ENCODE measurements around the gene GRM7. TPM values are rescaled to one million over a fixed set of nuclear protein-coding genes. Genes with fewer than 3 reads are reported as not detected.

The GRM7 gene
- total RNA-seq, 1 experiment from 2014 or later: not detected

DNA sequence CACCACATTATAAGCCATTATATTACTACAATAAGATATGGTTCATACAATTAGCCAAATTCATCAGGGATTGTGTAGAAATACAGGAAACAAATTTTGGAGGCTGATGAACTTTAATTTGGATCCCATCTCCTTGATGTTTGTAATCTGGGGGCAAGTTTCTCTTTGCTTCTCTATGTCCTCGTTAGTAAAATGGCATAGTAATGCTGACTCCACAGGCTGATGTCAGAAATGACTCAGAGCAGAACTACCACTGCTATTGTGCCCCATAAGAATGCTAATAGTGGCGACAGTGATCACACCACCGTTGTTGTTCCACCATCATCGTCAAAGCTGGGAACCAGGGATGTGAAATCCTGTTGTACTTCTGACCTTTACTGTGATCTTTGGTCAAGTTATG lies 918.4 kb downstream of the GRM7 start:
- no TSS peak for BruUV-seq (replicated peaks)
- DNase-seq (no peak), ATAC-seq (no peak)
- no peaks in the 10 kb centered on the region for H3K9me2 ChIP-seq (replicated peaks; ENCODE audit: low read length)
- H3K4me1 ChIP-seq (ENCODE audit: insufficient read depth, low read length): no peaks in the 10 kb centered on the region
- no peaks in the 10 kb centered on the region for H3K9me3 ChIP-seq (ENCODE audit: low read length)
- ChIA-PET CTCF (no interaction called here), POLR2A (ENCODE audit: unreplicated experiment) (no interaction called here)
- no peak overlapping the region for H3K27ac ChIP-seq (ENCODE audit: low read length)
- no peak overlapping the region for H2AFZ ChIP-seq (ENCODE audit: low read length)
- no peaks in the 10 kb centered on the region for H3K79me2 ChIP-seq (ENCODE audit: low read length)
- no peaks in the 10 kb centered on the region for H3K27me3 ChIP-seq (ENCODE audit: low read length)
- TF ChIP-seq EZH2 (IDR thresholded peaks at IDR 0.05; ENCODE audit: low read length, unreplicated experiment) (no peak), EZH2phosphoT487 (IDR thresholded peaks at IDR 0.05; ENCODE audit: borderline replicate concordance, low read length) (no peak)
- TF ChIP-seq, protein P1, sequence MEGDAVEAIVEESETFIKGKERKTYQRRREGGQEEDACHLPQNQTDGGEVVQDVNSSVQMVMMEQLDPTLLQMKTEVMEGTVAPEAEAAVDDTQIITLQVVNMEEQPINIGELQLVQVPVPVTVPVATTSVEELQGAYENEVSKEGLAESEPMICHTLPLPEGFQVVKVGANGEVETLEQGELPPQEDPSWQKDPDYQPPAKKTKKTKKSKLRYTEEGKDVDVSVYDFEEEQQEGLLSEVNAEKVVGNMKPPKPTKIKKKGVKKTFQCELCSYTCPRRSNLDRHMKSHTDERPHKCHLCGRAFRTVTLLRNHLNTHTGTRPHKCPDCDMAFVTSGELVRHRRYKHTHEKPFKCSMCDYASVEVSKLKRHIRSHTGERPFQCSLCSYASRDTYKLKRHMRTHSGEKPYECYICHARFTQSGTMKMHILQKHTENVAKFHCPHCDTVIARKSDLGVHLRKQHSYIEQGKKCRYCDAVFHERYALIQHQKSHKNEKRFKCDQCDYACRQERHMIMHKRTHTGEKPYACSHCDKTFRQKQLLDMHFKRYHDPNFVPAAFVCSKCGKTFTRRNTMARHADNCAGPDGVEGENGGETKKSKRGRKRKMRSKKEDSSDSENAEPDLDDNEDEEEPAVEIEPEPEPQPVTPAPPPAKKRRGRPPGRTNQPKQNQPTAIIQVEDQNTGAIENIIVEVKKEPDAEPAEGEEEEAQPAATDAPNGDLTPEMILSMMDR (conservative IDR thresholded peaks at IDR 0.05; ENCODE audit: low read depth, low read length): no peak
- H3K4me2 ChIP-seq (ENCODE audit: low read length): no peak overlapping the region
- no peaks in the 10 kb centered on the region for H3F3A ChIP-seq (ENCODE audit: low read length, unreplicated experiment)
- intact Hi-C loops (cut with micrococcal nuclease): no loop called here
- no peaks in the 10 kb centered on the region for H3K36me3 ChIP-seq (ENCODE audit: low read depth, low read length)
- no peak overlapping the region for H3K9ac ChIP-seq (ENCODE audit: low read length)
- no peak overlapping the region for H3K4me3 ChIP-seq (ENCODE audit: low read length)
- H4K20me1 ChIP-seq (ENCODE audit: low read length): no peaks in the 10 kb centered on the region

DNA sequence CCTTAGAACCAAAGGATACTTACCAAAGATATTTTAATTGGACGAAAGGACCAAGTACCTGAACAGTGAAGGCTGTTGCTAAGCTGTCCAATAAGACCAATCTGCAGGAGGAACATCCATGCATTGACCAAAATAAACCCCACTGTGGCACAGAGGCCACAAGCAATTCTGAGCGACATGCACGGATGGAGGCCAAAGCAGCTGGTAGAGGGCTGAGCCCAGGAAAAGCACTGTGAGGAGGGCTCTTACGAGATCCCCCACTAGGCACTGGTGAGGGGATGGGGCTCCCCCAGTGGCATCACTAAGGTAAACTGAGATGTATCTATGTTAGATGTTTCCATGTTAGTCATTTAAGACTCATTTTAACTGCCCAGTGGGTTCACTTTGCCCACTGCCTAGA lies 920.5 kb downstream of the GRM7 start:
- Histone ChIP-seq H3K27me3 (ENCODE audit: low read length) (no peaks in the 10 kb centered on the region), H3K4me2 (ENCODE audit: low read length) (no peak overlapping the region), H3K4me3 (ENCODE audit: low read length) (no peak overlapping the region), H3K27ac (ENCODE audit: low read length) (no peak overlapping the region), H3F3A (ENCODE audit: low read length, unreplicated experiment) (no peaks in the 10 kb centered on the region), H3K4me1 (ENCODE audit: insufficient read depth, low read length) (no peaks in the 10 kb centered on the region), H3K9ac (ENCODE audit: low read length) (no peak overlapping the region), H3K36me3 (ENCODE audit: low read depth, low read length) (no peaks in the 10 kb centered on the region), H3K79me2 (ENCODE audit: low read length) (no peaks in the 10 kb centered on the region), H2AFZ (ENCODE audit: low read length) (no peak overlapping the region), H3K9me3 (ENCODE audit: low read length) (no peaks in the 10 kb centered on the region), H4K20me1 (ENCODE audit: low read length) (no peaks in the 10 kb centered on the region), H3K9me2 (replicated peaks; ENCODE audit: low read length) (no peaks in the 10 kb centered on the region)
- no peak for ATAC-seq
- TF ChIP-seq, protein P1 (conservative IDR thresholded peaks at IDR 0.05; ENCODE audit: low read depth, low read length): no peak
- TF ChIP-seq EZH2phosphoT487 (IDR thresholded peaks at IDR 0.05; ENCODE audit: borderline replicate concordance, low read length): no peak
- no peak for TF ChIP-seq EZH2 (IDR thresholded peaks at IDR 0.05; ENCODE audit: low read length, unreplicated experiment)
- ChIA-PET POLR2A (ENCODE audit: unreplicated experiment) (no interaction called here), CTCF (no interaction called here)
- intact Hi-C loops (cut with micrococcal nuclease): no loop called here
- no peak for DNase-seq
- BruUV-seq (replicated peaks): no TSS peak

DNA sequence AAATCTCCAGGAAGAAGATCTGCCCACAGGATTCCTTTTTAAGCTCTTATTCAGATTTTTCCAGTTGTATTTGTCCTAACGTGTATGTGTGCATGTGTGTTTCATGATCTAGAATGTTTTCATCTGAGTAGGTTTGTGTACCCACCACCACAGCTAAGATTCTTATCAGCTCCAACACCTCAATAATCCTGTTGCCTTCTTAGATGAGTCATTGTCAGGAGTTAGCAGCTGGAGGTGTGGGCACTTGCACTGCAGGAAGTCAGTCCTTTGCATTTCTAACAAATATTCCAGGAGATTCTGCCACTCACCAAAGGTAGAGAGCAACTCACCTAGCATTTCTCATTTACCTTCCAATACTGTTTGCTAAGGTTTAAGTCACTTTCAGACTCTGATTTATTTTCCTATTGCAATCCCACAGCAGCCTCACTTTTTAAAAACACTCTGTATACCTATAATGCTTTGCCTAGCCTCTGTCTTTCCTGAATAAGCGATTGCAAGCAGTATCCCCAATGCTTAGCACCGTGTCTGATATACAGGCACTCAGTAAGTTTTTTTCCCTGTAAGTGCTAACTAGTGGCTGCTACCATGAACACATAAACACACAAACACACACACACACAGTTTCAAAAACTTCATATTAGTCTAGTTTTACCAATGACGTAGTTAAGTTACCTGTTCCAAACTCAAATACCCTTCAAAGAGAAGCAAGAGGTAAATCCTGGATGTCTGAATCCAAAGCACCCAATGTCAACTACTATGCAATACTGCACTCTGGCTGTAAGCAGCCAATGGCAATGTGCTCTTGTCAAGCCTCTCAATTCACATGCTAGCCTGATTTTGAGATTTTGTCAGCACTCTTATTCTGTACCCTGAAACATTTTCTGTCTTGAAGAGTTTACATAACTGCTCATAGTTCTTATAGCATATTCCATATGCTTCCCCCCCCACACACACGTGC lies 927.2 kb downstream of the GRM7 start:
- no TSS peak for BruUV-seq (replicated peaks)
- Histone ChIP-seq H2AFZ (ENCODE audit: low read length) (no peak overlapping the region), H3K79me2 (ENCODE audit: low read length) (no peaks in the 10 kb centered on the region), H3K9me3 (ENCODE audit: low read length) (0 out of 2 replicates have a peak, but pooled peaks cover 7% of the 10 kb centered on the region), H3K4me2 (ENCODE audit: low read length) (no peak overlapping the region), H3K4me1 (ENCODE audit: insufficient read depth, low read length) (no peaks in the 10 kb centered on the region), H3K27ac (ENCODE audit: low read length) (no peak overlapping the region), H3K36me3 (ENCODE audit: low read depth, low read length) (no peaks in the 10 kb centered on the region), H3K9ac (ENCODE audit: low read length) (no peak overlapping the region), H4K20me1 (ENCODE audit: low read length) (no peaks in the 10 kb centered on the region), H3K27me3 (ENCODE audit: low read length) (no peaks in the 10 kb centered on the region), H3F3A (ENCODE audit: low read length, unreplicated experiment) (no peaks in the 10 kb centered on the region), H3K4me3 (ENCODE audit: low read length) (no peak overlapping the region), H3K9me2 (replicated peaks; ENCODE audit: low read length) (no peaks in the 10 kb centered on the region)
- TF ChIP-seq, protein P1 (conservative IDR thresholded peaks at IDR 0.05; ENCODE audit: low read depth, low read length): no peak
- no peak for TF ChIP-seq EZH2phosphoT487 (IDR thresholded peaks at IDR 0.05; ENCODE audit: borderline replicate concordance, low read length)
- TF ChIP-seq EZH2 (IDR thresholded peaks at IDR 0.05; ENCODE audit: low read length, unreplicated experiment): no peak
- DNase-seq (no peak), ATAC-seq (no peak)
- ChIA-PET POLR2A (ENCODE audit: unreplicated experiment) (no interaction called here), CTCF (no interaction called here)
- intact Hi-C loops (cut with micrococcal nuclease): no loop called here

Data from PC-3 (cell line).